NB4 (cell line): Measurements from ENCODE around the gene SMIM28.

Experiments
- CTCF ChIP-seq: IDR thresholded peaks from one replicate; pipeline ENCODE4 v1.5.1; 2012; ENCODE audit warnings: low read depth, low read length
- POLR2A ChIP-seq: IDR thresholded peaks from 2 replicates; pipeline ENCODE4 v1.6.1; 2011; ENCODE audit warnings: mild to moderate bottlenecking; ENCODE audit not compliant: insufficient read length; ENCODE audit errors: extremely low read depth

GRCh38 chr6:138427701-138428100 lies 50.0 kb downstream of the SMIM28 start:
- TF ChIP-seq POLR2A (no peak), CTCF (no peak)
